Stomach (tissue), 4 donors: Measurements from ENCODE around the gene MLXIP.

Source experiments
- EP300 ChIP-seq: sonication (generic); formaldehyde crosslinking; IDR thresholded peaks from one replicate; pipeline ENCODE4 v1.6.1; 2017; ENCODE audit warnings: antibody characterized with exemption
- POLR2A ChIP-seq, 4 donors: fragments of 450-650 bp; IDR thresholded peaks; one replicate each; pipeline ENCODE4 v1.6.1; 2016; ENCODE audit warnings: antibody characterized with exemption in 4 of 4, control low read depth in 2 of 4, mild to moderate bottlenecking in 1 of 4, moderate library complexity in 1 of 4
- POLR2AphosphoS5 ChIP-seq, 3 donors: sonication (generic); formaldehyde crosslinking; IDR thresholded peaks; one replicate each; pipeline ENCODE4 v1.6.1; 2016; ENCODE audit warnings: antibody characterized with exemption in 3 of 3
- TF ChIP-seq, protein P1 (sequence below), 7 experiments: fragments of 450-650 bp in 4 of 7; fragments of 200-600 bp in 3 of 7; sonication (generic) in 3 of 7; IDR thresholded peaks; one replicate each; pipeline ENCODE4 v1.5.1; 2016 to 2019; ENCODE audit warnings: antibody characterized with exemption in 7 of 7, control low read depth in 2 of 7, mild to moderate bottlenecking in 1 of 7

DNA sequence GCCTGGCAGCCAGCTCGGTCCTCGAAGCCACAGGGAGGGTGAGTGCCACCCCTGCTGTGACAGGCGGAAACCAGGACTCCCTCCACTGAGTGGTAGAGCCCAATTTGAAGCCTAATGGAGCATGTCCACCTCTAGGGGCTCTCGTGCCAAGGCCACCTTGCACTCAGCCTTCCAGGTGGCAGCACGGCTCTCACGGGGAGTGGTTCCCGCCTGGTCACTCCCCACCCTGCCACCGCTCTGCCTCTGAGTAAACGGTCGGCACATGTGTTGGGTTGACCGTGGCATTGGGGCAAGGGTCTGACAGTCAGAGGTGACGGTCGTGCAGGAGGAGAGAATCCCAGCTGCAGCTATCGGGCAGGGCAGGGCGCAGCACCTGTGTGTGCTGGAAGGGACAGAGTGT is 60.7 kb downstream of the MLXIP start:
- TF ChIP-seq, protein P1, sequence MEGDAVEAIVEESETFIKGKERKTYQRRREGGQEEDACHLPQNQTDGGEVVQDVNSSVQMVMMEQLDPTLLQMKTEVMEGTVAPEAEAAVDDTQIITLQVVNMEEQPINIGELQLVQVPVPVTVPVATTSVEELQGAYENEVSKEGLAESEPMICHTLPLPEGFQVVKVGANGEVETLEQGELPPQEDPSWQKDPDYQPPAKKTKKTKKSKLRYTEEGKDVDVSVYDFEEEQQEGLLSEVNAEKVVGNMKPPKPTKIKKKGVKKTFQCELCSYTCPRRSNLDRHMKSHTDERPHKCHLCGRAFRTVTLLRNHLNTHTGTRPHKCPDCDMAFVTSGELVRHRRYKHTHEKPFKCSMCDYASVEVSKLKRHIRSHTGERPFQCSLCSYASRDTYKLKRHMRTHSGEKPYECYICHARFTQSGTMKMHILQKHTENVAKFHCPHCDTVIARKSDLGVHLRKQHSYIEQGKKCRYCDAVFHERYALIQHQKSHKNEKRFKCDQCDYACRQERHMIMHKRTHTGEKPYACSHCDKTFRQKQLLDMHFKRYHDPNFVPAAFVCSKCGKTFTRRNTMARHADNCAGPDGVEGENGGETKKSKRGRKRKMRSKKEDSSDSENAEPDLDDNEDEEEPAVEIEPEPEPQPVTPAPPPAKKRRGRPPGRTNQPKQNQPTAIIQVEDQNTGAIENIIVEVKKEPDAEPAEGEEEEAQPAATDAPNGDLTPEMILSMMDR (IDR thresholded peaks at IDR 0.05): no peak
- TF ChIP-seq POLR2A (IDR thresholded peaks at IDR 0.05) (no peak), EP300 (no peak), POLR2AphosphoS5 (IDR thresholded peaks at IDR 0.05) (no peak)
